Measurements from ENCODE around the gene AK5. TPM values are rescaled to one million over a fixed set of nuclear protein-coding genes. Genes with fewer than 3 reads are reported as not detected.

The AK5 gene
- total and polyA plus RNA-seq, 4 donors = 0.06 to 3.0 (median 0.15) TPM; not detected in 1

DNA sequence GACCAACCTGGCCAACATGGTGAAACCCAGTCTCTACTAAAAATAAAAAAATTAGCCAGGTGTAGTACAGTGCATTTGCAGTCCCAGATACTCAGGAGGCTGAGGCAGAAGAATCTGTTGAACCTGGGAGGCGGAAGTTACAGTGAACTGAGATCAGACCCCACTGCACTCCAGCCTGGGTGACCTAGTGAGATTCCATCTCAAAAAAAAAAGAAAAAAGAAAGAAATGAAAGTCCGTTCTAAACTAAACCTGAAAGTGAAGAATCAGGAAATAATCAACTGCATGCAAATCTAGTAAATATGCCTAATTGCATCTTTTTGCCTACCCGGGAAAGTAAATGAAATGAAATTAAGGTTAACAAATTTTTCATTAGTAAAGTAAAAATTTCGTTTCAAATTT lies 301.1 kb downstream of the AK5 start:
- 92 to 96% methylated on average over 4 of the region's 4 CpGs for WGBS, 2 donors
- H3K4me3 ChIP-seq = no peak overlapping the region
- TF ChIP-seq, protein P1, sequence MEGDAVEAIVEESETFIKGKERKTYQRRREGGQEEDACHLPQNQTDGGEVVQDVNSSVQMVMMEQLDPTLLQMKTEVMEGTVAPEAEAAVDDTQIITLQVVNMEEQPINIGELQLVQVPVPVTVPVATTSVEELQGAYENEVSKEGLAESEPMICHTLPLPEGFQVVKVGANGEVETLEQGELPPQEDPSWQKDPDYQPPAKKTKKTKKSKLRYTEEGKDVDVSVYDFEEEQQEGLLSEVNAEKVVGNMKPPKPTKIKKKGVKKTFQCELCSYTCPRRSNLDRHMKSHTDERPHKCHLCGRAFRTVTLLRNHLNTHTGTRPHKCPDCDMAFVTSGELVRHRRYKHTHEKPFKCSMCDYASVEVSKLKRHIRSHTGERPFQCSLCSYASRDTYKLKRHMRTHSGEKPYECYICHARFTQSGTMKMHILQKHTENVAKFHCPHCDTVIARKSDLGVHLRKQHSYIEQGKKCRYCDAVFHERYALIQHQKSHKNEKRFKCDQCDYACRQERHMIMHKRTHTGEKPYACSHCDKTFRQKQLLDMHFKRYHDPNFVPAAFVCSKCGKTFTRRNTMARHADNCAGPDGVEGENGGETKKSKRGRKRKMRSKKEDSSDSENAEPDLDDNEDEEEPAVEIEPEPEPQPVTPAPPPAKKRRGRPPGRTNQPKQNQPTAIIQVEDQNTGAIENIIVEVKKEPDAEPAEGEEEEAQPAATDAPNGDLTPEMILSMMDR (IDR thresholded peaks at IDR 0.05; ENCODE audit: control extremely low read depth, extremely low read depth) = no peak
- peaks cover 10 to 26% (median 14%) of the 10 kb centered on the region in 4 donors for H3K36me3 ChIP-seq (ENCODE audit: control insufficient read depth in 4 of 4, insufficient read depth in 4 of 4, low read length in 4 of 4)
- DNase-seq (no peak), ATAC-seq (ENCODE audit: insufficient read depth, low FRiP score) (no peak)
- H3K27ac ChIP-seq (ENCODE audit: low read depth in 1 of 2, low read length in 1 of 2) = no peak overlapping the region
- no peaks in the 10 kb centered on the region for H3K9me3 ChIP-seq (ENCODE audit: control insufficient read depth in 4 of 4, insufficient read depth in 3 of 4, low read length in 3 of 4)
- H3K4me1 ChIP-seq (ENCODE audit: control insufficient read depth in 5 of 5, insufficient read depth in 5 of 5, low read length in 5 of 5) = no peaks in the 10 kb centered on the region
- H3K9ac ChIP-seq (ENCODE audit: insufficient read depth in 1 of 2, low read length in 2 of 2) = no peak overlapping the region
- H3K27me3 ChIP-seq (ENCODE audit: control insufficient read depth in 3 of 3, insufficient read depth in 3 of 3, low read length in 2 of 3) = no peaks in the 10 kb centered on the region

DNA sequence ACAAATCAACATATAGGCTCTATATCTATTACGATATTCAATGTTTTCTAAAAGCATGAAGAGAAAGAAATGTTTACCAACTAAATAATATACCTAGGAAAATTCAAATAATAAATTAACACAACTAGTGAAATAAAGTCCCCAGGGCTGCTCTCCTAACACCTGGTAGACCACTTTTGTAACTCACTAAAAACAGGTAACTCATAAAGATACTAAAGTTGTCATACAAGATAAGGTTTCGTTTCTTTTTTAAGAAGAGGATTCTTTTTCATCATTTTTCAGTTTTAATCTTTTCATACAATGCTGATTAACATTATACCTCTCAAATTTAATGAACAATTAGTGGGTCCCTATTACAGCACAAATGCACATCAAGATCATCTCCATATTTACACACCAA lies 301.7 kb downstream of the AK5 start:
- ATAC-seq (ENCODE audit: insufficient read depth, low FRiP score) = no peak
- no peak for DNase-seq
- WGBS, 2 donors = 92 to 97% methylated on average over 2 of the region's 2 CpGs
- Histone ChIP-seq H3K9ac (ENCODE audit: insufficient read depth in 1 of 2, low read length in 2 of 2) (no peak overlapping the region), H3K27me3 (ENCODE audit: control insufficient read depth in 3 of 3, insufficient read depth in 3 of 3, low read length in 2 of 3) (no peaks in the 10 kb centered on the region), H3K36me3 (ENCODE audit: control insufficient read depth in 4 of 4, insufficient read depth in 4 of 4, low read length in 4 of 4) (peaks cover 9 to 22% (median 13%) of the 10 kb centered on the region in 4 donors), H3K4me1 (ENCODE audit: control insufficient read depth in 5 of 5, insufficient read depth in 5 of 5, low read length in 5 of 5) (no peaks in the 10 kb centered on the region), H3K27ac (ENCODE audit: low read depth in 1 of 2, low read length in 1 of 2) (no peak overlapping the region), H3K4me3 (no peak overlapping the region), H3K9me3 (ENCODE audit: control insufficient read depth in 4 of 4, insufficient read depth in 3 of 4, low read length in 3 of 4) (no peaks in the 10 kb centered on the region)
- TF ChIP-seq, protein P1 (IDR thresholded peaks at IDR 0.05; ENCODE audit: control extremely low read depth, extremely low read depth) = no peak

DNA sequence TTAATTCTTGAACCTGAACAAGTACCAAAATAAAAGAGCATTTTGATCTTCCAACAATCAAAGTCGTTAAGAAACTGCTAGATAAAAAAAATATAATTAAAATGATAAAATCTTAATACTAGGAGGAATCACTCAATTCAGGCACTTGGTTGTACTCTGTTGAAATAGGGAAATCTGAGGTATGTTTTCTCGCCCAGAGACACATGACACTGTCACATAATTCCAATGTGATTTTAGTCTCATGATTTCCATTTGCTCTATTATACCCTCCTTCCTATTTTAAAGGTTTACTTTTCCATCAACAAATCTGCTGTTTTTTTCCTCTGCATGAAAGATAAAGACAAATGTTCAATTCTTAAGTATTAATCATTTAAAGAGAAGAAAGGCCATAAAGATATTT lies 303.1 kb downstream of the AK5 start:
- no peak for DNase-seq
- ATAC-seq (ENCODE audit: insufficient read depth, low FRiP score) = no peak
- 85 to 88% methylated on average over 2 of the region's 2 CpGs for WGBS, 2 donors
- Histone ChIP-seq H3K4me1 (ENCODE audit: control insufficient read depth in 5 of 5, insufficient read depth in 5 of 5, low read length in 5 of 5) (no peaks in the 10 kb centered on the region), H3K9me3 (ENCODE audit: control insufficient read depth in 4 of 4, insufficient read depth in 3 of 4, low read length in 3 of 4) (no peaks in the 10 kb centered on the region), H3K27me3 (ENCODE audit: control insufficient read depth in 3 of 3, insufficient read depth in 3 of 3, low read length in 2 of 3) (no peaks in the 10 kb centered on the region), H3K9ac (ENCODE audit: insufficient read depth in 1 of 2, low read length in 2 of 2) (no peak overlapping the region), H3K4me3 (no peak overlapping the region), H3K27ac (ENCODE audit: low read depth in 1 of 2, low read length in 1 of 2) (no peak overlapping the region), H3K36me3 (ENCODE audit: control insufficient read depth in 4 of 4, insufficient read depth in 4 of 4, low read length in 4 of 4) (peaks cover 7 to 21% (median 12%) of the 10 kb centered on the region in 4 donors)
- TF ChIP-seq, protein P1 (IDR thresholded peaks at IDR 0.05; ENCODE audit: control extremely low read depth, extremely low read depth) = no peak

All from lung (tissue), 12 donors.